ENCODE measurements around the gene VAMP1.
A peak's percentile ranks its signal among the peaks of the same experiment; 100 is the strongest.
"Not testable (repeated sequence)": the region's sequence is repeated elsewhere in the genome, so short reads cannot be mapped to it uniquely, and the experiment has no call there.

Gene VAMP1

DNA sequence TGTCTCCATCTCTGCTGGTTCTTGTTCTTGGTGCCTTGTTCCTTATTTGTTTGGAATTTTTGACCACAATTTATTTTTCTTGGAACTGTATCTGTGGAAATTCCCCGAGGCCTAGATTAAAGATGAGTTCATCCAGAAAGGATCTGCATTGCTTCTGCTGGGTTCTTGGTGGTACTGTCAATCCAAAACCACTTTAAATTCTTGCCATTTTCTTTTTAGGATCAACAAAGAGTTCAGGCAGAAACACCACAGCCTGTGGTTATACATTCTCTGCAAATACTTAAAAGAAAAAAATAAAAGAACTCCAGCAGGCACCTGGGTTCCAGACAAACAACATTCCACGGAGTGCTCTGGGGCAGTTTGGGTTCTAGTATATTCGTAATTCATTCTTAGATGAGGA lies 6.0 kb upstream of the VAMP1 start:
- Histone ChIP-seq H3K27ac (replicated peaks) (no peak overlapping the region), H3K27me3 (ENCODE audit: insufficient read depth, poor library complexity, severe bottlenecking) (no peaks in the 10 kb centered on the region)
- TF ChIP-seq, protein P1, sequence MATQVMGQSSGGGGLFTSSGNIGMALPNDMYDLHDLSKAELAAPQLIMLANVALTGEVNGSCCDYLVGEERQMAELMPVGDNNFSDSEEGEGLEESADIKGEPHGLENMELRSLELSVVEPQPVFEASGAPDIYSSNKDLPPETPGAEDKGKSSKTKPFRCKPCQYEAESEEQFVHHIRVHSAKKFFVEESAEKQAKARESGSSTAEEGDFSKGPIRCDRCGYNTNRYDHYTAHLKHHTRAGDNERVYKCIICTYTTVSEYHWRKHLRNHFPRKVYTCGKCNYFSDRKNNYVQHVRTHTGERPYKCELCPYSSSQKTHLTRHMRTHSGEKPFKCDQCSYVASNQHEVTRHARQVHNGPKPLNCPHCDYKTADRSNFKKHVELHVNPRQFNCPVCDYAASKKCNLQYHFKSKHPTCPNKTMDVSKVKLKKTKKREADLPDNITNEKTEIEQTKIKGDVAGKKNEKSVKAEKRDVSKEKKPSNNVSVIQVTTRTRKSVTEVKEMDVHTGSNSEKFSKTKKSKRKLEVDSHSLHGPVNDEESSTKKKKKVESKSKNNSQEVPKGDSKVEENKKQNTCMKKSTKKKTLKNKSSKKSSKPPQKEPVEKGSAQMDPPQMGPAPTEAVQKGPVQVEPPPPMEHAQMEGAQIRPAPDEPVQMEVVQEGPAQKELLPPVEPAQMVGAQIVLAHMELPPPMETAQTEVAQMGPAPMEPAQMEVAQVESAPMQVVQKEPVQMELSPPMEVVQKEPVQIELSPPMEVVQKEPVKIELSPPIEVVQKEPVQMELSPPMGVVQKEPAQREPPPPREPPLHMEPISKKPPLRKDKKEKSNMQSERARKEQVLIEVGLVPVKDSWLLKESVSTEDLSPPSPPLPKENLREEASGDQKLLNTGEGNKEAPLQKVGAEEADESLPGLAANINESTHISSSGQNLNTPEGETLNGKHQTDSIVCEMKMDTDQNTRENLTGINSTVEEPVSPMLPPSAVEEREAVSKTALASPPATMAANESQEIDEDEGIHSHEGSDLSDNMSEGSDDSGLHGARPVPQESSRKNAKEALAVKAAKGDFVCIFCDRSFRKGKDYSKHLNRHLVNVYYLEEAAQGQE (IDR thresholded peaks at IDR 0.05; ENCODE audit: insufficient replicate concordance, low read depth), result no peak
- no peak for TF ChIP-seq GABPA (IDR thresholded peaks at IDR 0.05; ENCODE audit: low read depth)
- no peak for TF ChIP-seq POLR2AphosphoS5 (IDR thresholded peaks at IDR 0.05; ENCODE audit: low read depth)
- TF ChIP-seq, protein P2, sequence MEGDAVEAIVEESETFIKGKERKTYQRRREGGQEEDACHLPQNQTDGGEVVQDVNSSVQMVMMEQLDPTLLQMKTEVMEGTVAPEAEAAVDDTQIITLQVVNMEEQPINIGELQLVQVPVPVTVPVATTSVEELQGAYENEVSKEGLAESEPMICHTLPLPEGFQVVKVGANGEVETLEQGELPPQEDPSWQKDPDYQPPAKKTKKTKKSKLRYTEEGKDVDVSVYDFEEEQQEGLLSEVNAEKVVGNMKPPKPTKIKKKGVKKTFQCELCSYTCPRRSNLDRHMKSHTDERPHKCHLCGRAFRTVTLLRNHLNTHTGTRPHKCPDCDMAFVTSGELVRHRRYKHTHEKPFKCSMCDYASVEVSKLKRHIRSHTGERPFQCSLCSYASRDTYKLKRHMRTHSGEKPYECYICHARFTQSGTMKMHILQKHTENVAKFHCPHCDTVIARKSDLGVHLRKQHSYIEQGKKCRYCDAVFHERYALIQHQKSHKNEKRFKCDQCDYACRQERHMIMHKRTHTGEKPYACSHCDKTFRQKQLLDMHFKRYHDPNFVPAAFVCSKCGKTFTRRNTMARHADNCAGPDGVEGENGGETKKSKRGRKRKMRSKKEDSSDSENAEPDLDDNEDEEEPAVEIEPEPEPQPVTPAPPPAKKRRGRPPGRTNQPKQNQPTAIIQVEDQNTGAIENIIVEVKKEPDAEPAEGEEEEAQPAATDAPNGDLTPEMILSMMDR (IDR thresholded peaks at IDR 0.05; ENCODE audit: insufficient read depth, low read length), result no peak
- no peak for TF ChIP-seq SPI1 (IDR thresholded peaks at IDR 0.05; ENCODE audit: borderline replicate concordance, low read depth)

DNA sequence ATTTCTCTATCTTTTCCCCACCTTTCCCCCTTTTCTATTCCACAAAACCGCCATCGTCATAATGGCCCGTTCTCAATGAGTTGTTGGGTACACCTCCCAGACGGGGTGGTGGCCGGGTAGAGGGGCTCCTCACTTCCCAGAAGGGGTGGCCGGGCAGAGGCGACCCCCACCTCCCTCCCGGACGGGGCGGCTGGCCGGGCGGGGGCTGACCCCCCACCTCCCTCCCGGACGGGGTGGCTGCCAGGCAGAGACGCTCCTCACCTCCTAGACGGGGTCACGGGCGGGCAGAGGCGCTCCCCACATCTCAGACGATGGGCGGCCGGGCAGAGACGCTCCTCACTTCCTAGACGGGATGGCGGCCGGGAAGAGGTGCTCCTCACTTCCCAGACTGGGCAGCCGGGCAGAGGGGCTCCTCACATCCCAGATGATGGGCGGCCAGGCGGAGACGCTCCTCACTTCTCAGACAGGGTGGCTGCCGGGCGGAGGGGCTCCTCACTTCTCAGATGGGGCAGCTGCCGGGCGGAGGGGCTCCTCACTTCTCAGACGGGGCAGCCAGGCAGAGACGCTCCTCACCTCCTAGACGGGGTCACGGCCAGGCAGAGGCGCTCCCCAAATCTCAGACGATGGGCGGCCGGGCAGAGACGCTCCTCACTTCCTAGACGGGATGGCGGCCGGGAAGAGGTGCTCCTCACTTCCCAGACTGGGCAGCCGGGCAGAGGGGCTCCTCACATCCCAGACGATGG lies 4.9 kb upstream of the VAMP1 start:
- DNase-seq (ENCODE audit: low read depth in 1 of 2, low spot score in 1 of 2); H3K27me3 ChIP-seq (ENCODE audit: insufficient read depth, poor library complexity, severe bottlenecking); H3K27ac ChIP-seq (replicated peaks); H3K4me3 ChIP-seq (replicated peaks; ENCODE audit: insufficient read depth, low read length): not testable (repeated sequence)

More for the DNA sequence above, 6.0 kb upstream of the VAMP1 start:
- DNase-seq (ENCODE audit: low read depth in 1 of 2, low spot score in 1 of 2), result no peak
- no peak overlapping the region for H3K4me3 ChIP-seq (replicated peaks; ENCODE audit: insufficient read depth, low read length)

DNA sequence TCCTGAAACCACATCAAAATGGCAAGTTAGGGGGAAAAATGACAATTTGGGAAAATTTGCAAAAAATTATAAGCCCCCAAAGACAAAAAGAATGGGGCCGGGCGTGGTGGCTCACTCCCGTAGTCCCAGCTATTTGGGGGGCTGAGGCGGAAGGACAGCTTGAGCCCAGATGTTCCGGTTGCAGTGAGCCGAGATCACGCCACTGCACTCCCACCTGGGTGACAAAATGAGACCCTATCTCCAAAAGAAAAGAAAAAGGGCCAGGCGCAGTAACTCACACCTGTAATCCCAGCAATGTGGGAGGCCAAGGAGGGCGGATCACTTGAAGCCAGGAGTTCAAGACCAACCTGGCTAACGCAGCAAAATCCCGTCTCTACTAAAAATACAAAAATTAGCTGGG lies 2.0 kb upstream of the VAMP1 start:
- no peak for TF ChIP-seq SPI1 (IDR thresholded peaks at IDR 0.05; ENCODE audit: borderline replicate concordance, low read depth)
- TF ChIP-seq POLR2AphosphoS5 (IDR thresholded peaks at IDR 0.05; ENCODE audit: low read depth), result no peak
- no peak for TF ChIP-seq GABPA (IDR thresholded peaks at IDR 0.05; ENCODE audit: low read depth)
- TF ChIP-seq, protein P1 (IDR thresholded peaks at IDR 0.05; ENCODE audit: insufficient replicate concordance, low read depth), result no peak
- TF ChIP-seq, protein P2 (IDR thresholded peaks at IDR 0.05; ENCODE audit: insufficient read depth, low read length), result no peak
- DNase-seq (ENCODE audit: low read depth in 1 of 2, low spot score in 1 of 2), result no peak
- Histone ChIP-seq H3K4me3 (replicated peaks; ENCODE audit: insufficient read depth, low read length) (no peak overlapping the region), H3K27me3 (ENCODE audit: insufficient read depth, poor library complexity, severe bottlenecking) (no peaks in the 10 kb centered on the region), H3K27ac (replicated peaks) (no peak overlapping the region)

DNA sequence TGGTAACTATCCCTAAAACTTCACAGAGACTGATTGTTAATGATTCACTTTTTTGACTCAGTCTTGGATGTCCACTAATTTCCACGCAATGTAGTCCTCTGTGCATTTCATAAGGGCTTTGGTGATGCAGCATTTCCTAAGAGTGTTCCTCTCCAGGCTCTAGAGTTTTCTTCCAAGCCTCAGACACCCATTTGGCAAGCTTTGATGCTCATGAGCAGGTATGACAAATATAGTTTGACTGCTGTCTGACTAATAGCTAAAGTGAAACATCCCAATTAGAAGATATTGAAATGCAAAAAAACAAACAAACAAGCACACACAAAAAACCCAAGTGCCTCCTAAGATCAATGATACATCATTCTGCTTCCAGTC lies 1.5 kb upstream of the VAMP1 start:
- DNase-seq (ENCODE audit: low read depth in 1 of 2, low spot score in 1 of 2), result peak in 1 of 2 experiments; percentile 64
- TF ChIP-seq GABPA (IDR thresholded peaks at IDR 0.05; ENCODE audit: low read depth) (no peak), SPI1 (IDR thresholded peaks at IDR 0.05; ENCODE audit: borderline replicate concordance, low read depth) (no peak), POLR2AphosphoS5 (IDR thresholded peaks at IDR 0.05; ENCODE audit: low read depth) (no peak)
- TF ChIP-seq, protein P1 (IDR thresholded peaks at IDR 0.05; ENCODE audit: insufficient replicate concordance, low read depth), result no peak
- TF ChIP-seq, protein P2 (IDR thresholded peaks at IDR 0.05; ENCODE audit: insufficient read depth, low read length), result no peak
- Histone ChIP-seq H3K27me3 (ENCODE audit: insufficient read depth, poor library complexity, severe bottlenecking) (no peaks in the 10 kb centered on the region), H3K27ac (replicated peaks) (no peak overlapping the region), H3K4me3 (replicated peaks; ENCODE audit: insufficient read depth, low read length) (no peak overlapping the region)

Measured in HL-60 (cell line).